ENCODE results near the gene ZDHHC24. TPM values are rescaled to one million over a fixed set of nuclear protein-coding genes. Genes with fewer than 3 reads are reported as not detected.

Gene ZDHHC24
- total RNA-seq, 1 donor from 2014 or later, result 10.3 TPM

GRCh38 chr11:66473167-66473566 lies 72.7 kb downstream of the ZDHHC24 start:
- no peak overlapping the region for H3K27ac Mint-ChIP-seq (ENCODE audit: unreplicated experiment)
- TF ChIP-seq CTCF (IDR thresholded peaks at IDR 0.05; ENCODE audit: unreplicated experiment), result no peak
- H3K9me3 Mint-ChIP-seq (ENCODE audit: unreplicated experiment), result no peaks in the 10 kb centered on the region
- H3K36me3 Mint-ChIP-seq (ENCODE audit: low read depth, unreplicated experiment), result peaks cover 8% of the 10 kb centered on the region
- H3K4me1 Mint-ChIP-seq (ENCODE audit: unreplicated experiment), result peaks cover 9% of the 10 kb centered on the region
- no peak overlapping the region for H3K4me3 Mint-ChIP-seq (ENCODE audit: unreplicated experiment)
- no peak for DNase-seq (ENCODE audit: low spot score)
- H3K27me3 Mint-ChIP-seq (ENCODE audit: unreplicated experiment), result peaks cover 12% of the 10 kb centered on the region

- peaks cover 16% of the 10 kb centered on the region for H3K27me3 Mint-ChIP-seq (ENCODE audit: unreplicated experiment)
- peaks cover 8% of the 10 kb centered on the region for H3K36me3 Mint-ChIP-seq (ENCODE audit: low read depth, unreplicated experiment)
- no peak overlapping the region for H3K4me3 Mint-ChIP-seq (ENCODE audit: unreplicated experiment)
- no peaks in the 10 kb centered on the region for H3K9me3 Mint-ChIP-seq (ENCODE audit: unreplicated experiment)
- no peak for DNase-seq (ENCODE audit: low spot score)
- TF ChIP-seq CTCF (IDR thresholded peaks at IDR 0.05; ENCODE audit: unreplicated experiment), result no peak
- H3K27ac Mint-ChIP-seq (ENCODE audit: unreplicated experiment), result no peak overlapping the region
- H3K4me1 Mint-ChIP-seq (ENCODE audit: unreplicated experiment), result peaks cover 9% of the 10 kb centered on the region
Observed at GRCh38 chr11:66472054-66472453, 73.8 kb downstream of the ZDHHC24 start.

- Mint-ChIP-seq H3K27ac (ENCODE audit: unreplicated experiment) (no peak overlapping the region), H3K4me3 (ENCODE audit: unreplicated experiment) (peak overlapping the region; percentile 44), H3K9me3 (ENCODE audit: unreplicated experiment) (no peaks in the 10 kb centered on the region), H3K36me3 (ENCODE audit: low read depth, unreplicated experiment) (peaks cover 3% of the 10 kb centered on the region), H3K27me3 (ENCODE audit: unreplicated experiment) (peaks cover 11% of the 10 kb centered on the region), H3K4me1 (ENCODE audit: unreplicated experiment) (peaks cover 5% of the 10 kb centered on the region)
- DNase-seq (ENCODE audit: low spot score), result no peak
- TF ChIP-seq CTCF (IDR thresholded peaks at IDR 0.05; ENCODE audit: unreplicated experiment), result no peak
Observed at GRCh38 chr11:66471142-66471541, 74.7 kb downstream of the ZDHHC24 start.

Other genes with a start within 250 kb of the ZDHHC24 start
- gene CD248, start 229.0 kb downstream of the ZDHHC24 start, total RNA-seq (ENCODE audit: unreplicated experiment), result 2.9 TPM
- 4.8 TPM for gene RIN1, start 209.6 kb downstream of the ZDHHC24 start, total RNA-seq (ENCODE audit: unreplicated experiment)
- gene BRMS1, start 200.9 kb downstream of the ZDHHC24 start, total RNA-seq (ENCODE audit: unreplicated experiment), result 38.4 TPM
- gene B4GAT1, start 198.4 kb downstream of the ZDHHC24 start, total RNA-seq (ENCODE audit: unreplicated experiment), result 21.4 TPM
- 5.7 TPM for gene SLC29A2, start 174.3 kb downstream of the ZDHHC24 start, total RNA-seq (ENCODE audit: unreplicated experiment)
- gene NPAS4, start 125.0 kb downstream of the ZDHHC24 start, total RNA-seq (ENCODE audit: unreplicated experiment), result not detected
- 73.0 TPM for gene MRPL11, start 107.2 kb downstream of the ZDHHC24 start, total RNA-seq (ENCODE audit: unreplicated experiment)
- 2.0 TPM for gene PELI3, start 79.1 kb downstream of the ZDHHC24 start, total RNA-seq (ENCODE audit: unreplicated experiment)
- 41.3 TPM for gene DPP3, start 65.6 kb downstream of the ZDHHC24 start, total RNA-seq (ENCODE audit: unreplicated experiment)
- 35.8 TPM for gene BBS1, start 35.4 kb downstream of the ZDHHC24 start, total RNA-seq (ENCODE audit: unreplicated experiment)
- gene ACTN3, start 855 bp upstream of the ZDHHC24 start, total RNA-seq (ENCODE audit: unreplicated experiment), result 0.21 TPM
- 9.2 TPM for gene CTSF, start 22.6 kb upstream of the ZDHHC24 start, total RNA-seq (ENCODE audit: unreplicated experiment)
- 0.54 TPM for gene CCDC87, start 47.0 kb upstream of the ZDHHC24 start, total RNA-seq (ENCODE audit: unreplicated experiment)
- 51.2 TPM for gene CCS, start 47.1 kb upstream of the ZDHHC24 start, total RNA-seq (ENCODE audit: unreplicated experiment)
- gene RBM14, start 70.6 kb upstream of the ZDHHC24 start, total RNA-seq (ENCODE audit: unreplicated experiment), result 84.2 TPM
- 187 TPM for gene RBM4, start 92.7 kb upstream of the ZDHHC24 start, total RNA-seq (ENCODE audit: unreplicated experiment)
- gene RBM4B, start 131.8 kb upstream of the ZDHHC24 start, total RNA-seq (ENCODE audit: unreplicated experiment), result 29.3 TPM
- gene SPTBN2, start 183.2 kb upstream of the ZDHHC24 start, total RNA-seq (ENCODE audit: unreplicated experiment), result 17.1 TPM

Measured in endothelial cell (in vitro differentiated cells).